Transverse colon (tissue), 4 donors: ENCODE measurements around the gene KCNJ5. TPM values are rescaled to one million over a fixed set of nuclear protein-coding genes. Genes with fewer than 3 reads are reported as not detected.

Source experiments
- DNase-seq: peaks from one replicate; pipeline ENCODE4 v3.0.0-alpha.2; 2019
- H3K27ac ChIP-seq, 4 donors: fragments of 200-600 bp; sonication (generic); 2 replicates each; pipeline ENCODE4 v1.5.1; 2016 to 2018; ENCODE audit warnings: inconsistent platforms in 4 of 4
- H3K27me3 ChIP-seq: fragments of 200-600 bp; sonication (generic); 2 replicates; pipeline ENCODE4 v1.5.1; 2017; ENCODE audit warnings: inconsistent platforms
- H3K36me3 ChIP-seq, 4 donors: fragments of 200-600 bp; sonication (generic); 2 replicates each; pipeline ENCODE4 v1.5.1; 2017 to 2019; ENCODE audit warnings: inconsistent platforms in 4 of 4
- H3K4me1 ChIP-seq, 4 donors: fragments of 200-600 bp; sonication (generic); 2 replicates each; pipeline ENCODE4 v1.5.1; 2017 to 2020; ENCODE audit warnings: inconsistent platforms in 4 of 4
- H3K4me3 ChIP-seq, 4 donors: fragments of 200-600 bp; sonication (generic); 1 replicate in 1 of 4; 2 replicates in 3 of 4; pipeline versions ENCODE4 v1.5.1 to v1.6.1; 2017 to 2019; ENCODE audit warnings: inconsistent platforms in 4 of 4
- H3K9me3 ChIP-seq, 2 donors: fragments of 200-600 bp; sonication (generic); 2 replicates each; pipeline ENCODE4 v1.5.1; 2017 to 2019; ENCODE audit warnings: inconsistent platforms in 2 of 2
- EP300 ChIP-seq: sonication (generic); formaldehyde crosslinking; IDR thresholded peaks from one replicate; pipeline ENCODE4 v1.6.1; 2017; ENCODE audit warnings: antibody characterized with exemption, low read depth
- POLR2A ChIP-seq: fragments of 450-650 bp; IDR thresholded peaks from one replicate; pipeline ENCODE4 v1.6.1; 2016; ENCODE audit warnings: antibody characterized with exemption, mild to moderate bottlenecking, moderate library complexity
- POLR2AphosphoS5 ChIP-seq, 3 donors: sonication (generic); formaldehyde crosslinking; IDR thresholded peaks; one replicate each; pipeline ENCODE4 v1.6.1; 2016; ENCODE audit warnings: antibody characterized with exemption in 3 of 3
- WGBS, 2 donors: methylation state at CpG; one replicate each; pipeline ENCODE4 v1.1.5; 2018; ENCODE audit warnings: low coverage in 1 of 2; 5-methylcytosine and 5-hydroxymethylcytosine counted together
- in situ Hi-C, 4 donors: fragments of 200-750 bp; cut with MboI; loops; one replicate each; pipeline versions ENCODE4 v1.15.0 to v1.15.1; 2017; ENCODE audit warnings: low sequenced_read_pairs in 3 of 4, low pct_ligation_motif_present in 1 of 4, low pct_unique_long_range_greater_than_20kb in 1 of 4
- intact Hi-C: fragments of 100-400 bp; cut with DNase I; formaldehyde crosslinking; loops from one replicate; pipeline ENCODE4 v1.15.1; 2023; ENCODE audit warnings: low total_unique reads
- total RNA-seq, 4 donors: library from RNA; depleted of rRNA; stranded (reverse); fragments of >200 nt; gene quantifications; one replicate each; pipeline ENCODE4 v1.1.0, GENCODE V29; 2016
- TF ChIP-seq, protein P1 (sequence below), 5 experiments: fragments of 200-600 bp in 3 of 5; fragments of 450-650 bp in 2 of 5; sonication (generic) in 3 of 5; IDR thresholded peaks; 1 replicate in 2 of 5; 2 replicates in 3 of 5; pipeline ENCODE4 v1.5.1; 2016 to 2017; ENCODE audit warnings: antibody characterized with exemption in 5 of 5, inconsistent platforms in 3 of 5, mild to moderate bottlenecking in 2 of 5, moderate library complexity in 1 of 5

Gene KCNJ5
- total RNA-seq, 4 donors from 2014 or later: 0.14 to 17.1 (median 7.4) TPM

DNA sequence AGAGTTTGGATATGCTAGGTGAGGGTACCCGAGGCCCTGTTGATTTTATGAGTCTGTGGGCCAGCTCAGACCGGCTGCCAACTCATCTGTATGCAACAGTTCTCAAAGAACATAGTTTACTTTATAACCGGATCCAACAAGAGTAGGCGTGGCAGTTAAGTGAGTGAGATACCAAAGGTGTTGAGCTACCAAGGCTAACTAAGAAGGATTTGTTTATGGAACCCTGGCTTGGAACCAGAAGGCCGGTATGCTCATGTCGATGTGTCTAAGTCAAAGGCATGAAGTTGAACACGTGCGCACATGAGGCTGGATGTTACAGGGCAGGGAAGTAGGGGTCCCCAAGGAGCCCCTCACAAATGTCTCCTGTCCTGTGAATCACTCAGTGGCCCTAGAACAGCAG, 23.9 kb upstream of the KCNJ5 start, which contains the start of gene KCNJ1:
Gene KCNJ1, minus strand, starts transcription at position 20 of the 400 bp plus-strand sequence. CDS start 27,053 bp downstream, outside the sequence.
- no peak within 1 kb of the TSS for H3K4me3 ChIP-seq
- DNase-seq: no peak

DNA sequence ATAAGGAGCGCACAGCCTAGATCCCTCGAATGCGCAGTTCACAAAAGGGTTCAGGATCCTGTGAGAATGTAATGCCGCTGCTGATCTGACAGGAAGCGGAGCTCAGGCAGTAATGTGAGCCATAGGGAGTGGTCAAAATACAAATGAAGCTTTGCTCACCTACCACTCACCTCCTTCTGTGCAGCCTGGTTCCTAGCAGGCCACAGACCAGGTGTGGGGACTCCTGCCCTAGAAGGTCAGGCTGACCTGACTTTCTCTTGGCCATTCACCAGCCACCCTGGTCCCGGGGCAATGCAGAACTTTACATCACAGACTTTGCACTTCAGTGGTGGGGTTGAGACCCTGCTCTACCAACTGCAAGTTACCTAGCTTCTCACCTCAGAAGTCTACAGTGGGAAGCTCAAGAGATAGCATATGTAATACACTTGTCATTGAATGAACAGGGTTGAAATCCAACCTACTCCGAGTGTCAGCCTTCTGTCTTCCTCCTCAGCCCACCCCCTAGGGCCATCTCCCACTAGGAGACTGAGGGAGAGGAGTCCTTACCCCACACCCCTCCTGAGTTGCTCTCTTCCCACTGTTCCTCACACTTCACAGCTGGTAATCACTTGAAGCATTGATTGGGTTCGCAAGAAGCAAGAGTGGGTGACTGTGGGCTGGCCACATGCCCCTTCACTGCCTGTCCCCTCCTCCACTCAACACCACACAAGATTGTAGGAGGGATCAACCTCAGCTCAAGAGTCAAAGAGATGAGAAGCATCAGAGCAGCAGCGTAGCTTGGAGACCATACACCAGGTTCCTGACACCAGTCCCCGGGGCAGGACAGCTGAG, 22.1 kb upstream of the KCNJ5 start:
- WGBS, 2 donors: 75 to 94% methylated on average over 2 to 10 of the region's 10 CpGs
- intact Hi-C loops (no loop called here), in situ Hi-C loops (no loop called here)
- no peaks in the 10 kb centered on the region for H3K4me1 ChIP-seq
- H3K27ac ChIP-seq: no peak overlapping the region
- no peak for TF ChIP-seq POLR2A
- no peak for TF ChIP-seq POLR2AphosphoS5 (IDR thresholded peaks at IDR 0.05)
- no peak for TF ChIP-seq EP300
- TF ChIP-seq, protein P1, sequence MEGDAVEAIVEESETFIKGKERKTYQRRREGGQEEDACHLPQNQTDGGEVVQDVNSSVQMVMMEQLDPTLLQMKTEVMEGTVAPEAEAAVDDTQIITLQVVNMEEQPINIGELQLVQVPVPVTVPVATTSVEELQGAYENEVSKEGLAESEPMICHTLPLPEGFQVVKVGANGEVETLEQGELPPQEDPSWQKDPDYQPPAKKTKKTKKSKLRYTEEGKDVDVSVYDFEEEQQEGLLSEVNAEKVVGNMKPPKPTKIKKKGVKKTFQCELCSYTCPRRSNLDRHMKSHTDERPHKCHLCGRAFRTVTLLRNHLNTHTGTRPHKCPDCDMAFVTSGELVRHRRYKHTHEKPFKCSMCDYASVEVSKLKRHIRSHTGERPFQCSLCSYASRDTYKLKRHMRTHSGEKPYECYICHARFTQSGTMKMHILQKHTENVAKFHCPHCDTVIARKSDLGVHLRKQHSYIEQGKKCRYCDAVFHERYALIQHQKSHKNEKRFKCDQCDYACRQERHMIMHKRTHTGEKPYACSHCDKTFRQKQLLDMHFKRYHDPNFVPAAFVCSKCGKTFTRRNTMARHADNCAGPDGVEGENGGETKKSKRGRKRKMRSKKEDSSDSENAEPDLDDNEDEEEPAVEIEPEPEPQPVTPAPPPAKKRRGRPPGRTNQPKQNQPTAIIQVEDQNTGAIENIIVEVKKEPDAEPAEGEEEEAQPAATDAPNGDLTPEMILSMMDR (IDR thresholded peaks at IDR 0.05): no peak
- H3K4me3 ChIP-seq: no peak overlapping the region
- no peaks in the 10 kb centered on the region for H3K27me3 ChIP-seq
- no peaks in the 10 kb centered on the region for H3K36me3 ChIP-seq
- no peaks in the 10 kb centered on the region for H3K9me3 ChIP-seq
- DNase-seq: no peak

More for the DNA sequence above, 23.9 kb upstream of the KCNJ5 start, which contains the start of gene KCNJ1:
- no peak for TF ChIP-seq POLR2AphosphoS5 (IDR thresholded peaks at IDR 0.05)
- TF ChIP-seq, protein P1 (IDR thresholded peaks at IDR 0.05): no peak
- TF ChIP-seq POLR2A: no peak
- TF ChIP-seq EP300: no peak
- no peaks in the 10 kb centered on the region for H3K9me3 ChIP-seq
- WGBS, 2 donors: 66 to 67% methylated on average over 8 of the region's 8 CpGs
- H3K36me3 ChIP-seq: no peaks in the 10 kb centered on the region
- H3K27ac ChIP-seq: no peak within 1 kb of the TSS
- no peaks in the 10 kb centered on the region for H3K27me3 ChIP-seq
- no peaks in the 10 kb centered on the region for H3K4me1 ChIP-seq
- intact Hi-C loops: no loop called here
- in situ Hi-C loops: no loop called here

DNA sequence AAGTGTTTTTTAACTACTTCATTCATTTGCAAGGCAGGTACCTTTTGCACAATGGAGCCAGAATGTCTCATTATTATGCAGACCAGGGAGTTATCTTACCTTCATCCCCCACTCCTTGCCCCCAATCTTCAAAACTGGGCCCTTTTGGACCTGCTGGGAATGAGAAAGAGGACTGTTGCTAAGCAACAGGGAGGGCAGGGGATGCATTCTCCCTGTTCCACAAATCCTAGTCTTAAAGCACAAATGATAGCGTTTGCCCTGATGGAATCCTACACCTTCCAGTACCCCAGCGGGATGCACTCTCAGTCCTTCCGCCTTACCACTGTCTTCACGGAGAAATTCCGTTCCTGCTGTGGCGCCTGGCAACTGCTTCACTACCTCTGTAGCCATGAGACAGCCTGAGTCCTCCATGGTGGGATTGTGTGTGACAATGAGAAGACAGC, 20.0 kb upstream of the KCNJ5 start:
- intact Hi-C loops (no loop called here), in situ Hi-C loops (no loop called here)
- DNase-seq: no peak
- H3K4me3 ChIP-seq: no peak overlapping the region
- H3K36me3 ChIP-seq: no peaks in the 10 kb centered on the region
- H3K9me3 ChIP-seq: no peaks in the 10 kb centered on the region
- H3K27ac ChIP-seq: no peak overlapping the region
- WGBS, 2 donors: 74 to 92% methylated on average over 4 to 6 of the region's 6 CpGs
- no peaks in the 10 kb centered on the region for H3K4me1 ChIP-seq
- no peaks in the 10 kb centered on the region for H3K27me3 ChIP-seq
- TF ChIP-seq POLR2AphosphoS5 (IDR thresholded peaks at IDR 0.05) (no peak), POLR2A (no peak), EP300 (no peak)
- TF ChIP-seq, protein P1 (IDR thresholded peaks at IDR 0.05): no peak

DNA sequence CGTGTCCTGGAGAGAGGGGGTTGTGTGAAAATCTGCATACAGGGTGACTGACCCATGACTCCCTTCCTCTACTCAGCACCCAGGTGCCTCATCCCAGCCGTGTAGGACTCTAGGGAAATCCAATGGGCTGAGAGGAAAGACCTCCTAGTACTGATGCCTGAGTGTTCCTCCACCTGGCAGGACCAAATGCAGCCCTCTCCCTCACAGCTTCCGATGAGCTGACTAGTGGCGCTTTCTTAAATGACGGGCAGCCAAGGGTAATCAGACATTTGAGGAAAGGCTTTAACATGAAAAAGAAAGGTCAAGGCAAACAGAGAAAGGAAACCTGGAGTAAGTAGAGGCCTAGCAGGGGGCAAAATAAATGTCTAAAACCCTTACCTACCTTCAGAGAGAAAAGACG, 19.1 kb upstream of the KCNJ5 start:
- Histone ChIP-seq H3K4me1 (no peaks in the 10 kb centered on the region), H3K4me3 (no peak overlapping the region), H3K36me3 (no peaks in the 10 kb centered on the region), H3K27ac (no peak overlapping the region), H3K27me3 (no peaks in the 10 kb centered on the region), H3K9me3 (no peaks in the 10 kb centered on the region)
- in situ Hi-C loops: no loop called here
- TF ChIP-seq EP300 (no peak), POLR2A (no peak), POLR2AphosphoS5 (IDR thresholded peaks at IDR 0.05) (no peak)
- TF ChIP-seq, protein P1 (IDR thresholded peaks at IDR 0.05): no peak
- intact Hi-C loops: no loop called here
- WGBS, 2 donors: 50 to 80% methylated on average over 1 to 6 of the region's 6 CpGs
- DNase-seq: no peak
